ENCODE measurements around the gene VPS13D.

DNA sequence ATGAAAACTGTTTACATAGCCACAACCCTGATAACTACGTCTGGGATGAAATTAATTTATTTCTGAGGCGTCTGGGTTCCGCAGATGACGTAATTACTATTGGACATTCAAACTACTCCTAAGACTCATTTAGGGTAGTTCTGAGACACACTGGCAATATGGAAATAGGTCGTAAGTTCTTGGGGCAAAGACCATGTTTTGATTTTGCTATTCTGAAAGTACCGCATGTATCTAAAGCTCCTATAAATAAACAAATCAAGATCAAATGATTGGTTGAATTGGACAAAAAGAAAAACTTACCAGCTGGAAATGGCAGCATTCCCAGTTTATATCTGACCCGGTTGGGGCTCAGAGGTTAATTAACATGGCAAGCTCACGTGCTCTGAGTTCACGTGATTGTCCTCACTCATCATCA, 313.9 kb downstream of the VPS13D start:
- TF ChIP-seq EZH2 (IDR thresholded peaks at IDR 0.05) (no peak), POLR2A (IDR thresholded peaks at IDR 0.05; ENCODE audit: borderline replicate concordance, extremely low read depth, insufficient read depth, insufficient read length) (no peak), SIN3A (IDR thresholded peaks at IDR 0.05; ENCODE audit: low read depth) (no peak), CEBPB (IDR thresholded peaks at IDR 0.05; ENCODE audit: low read depth) (no peak)
- TF ChIP-seq, protein P1, sequence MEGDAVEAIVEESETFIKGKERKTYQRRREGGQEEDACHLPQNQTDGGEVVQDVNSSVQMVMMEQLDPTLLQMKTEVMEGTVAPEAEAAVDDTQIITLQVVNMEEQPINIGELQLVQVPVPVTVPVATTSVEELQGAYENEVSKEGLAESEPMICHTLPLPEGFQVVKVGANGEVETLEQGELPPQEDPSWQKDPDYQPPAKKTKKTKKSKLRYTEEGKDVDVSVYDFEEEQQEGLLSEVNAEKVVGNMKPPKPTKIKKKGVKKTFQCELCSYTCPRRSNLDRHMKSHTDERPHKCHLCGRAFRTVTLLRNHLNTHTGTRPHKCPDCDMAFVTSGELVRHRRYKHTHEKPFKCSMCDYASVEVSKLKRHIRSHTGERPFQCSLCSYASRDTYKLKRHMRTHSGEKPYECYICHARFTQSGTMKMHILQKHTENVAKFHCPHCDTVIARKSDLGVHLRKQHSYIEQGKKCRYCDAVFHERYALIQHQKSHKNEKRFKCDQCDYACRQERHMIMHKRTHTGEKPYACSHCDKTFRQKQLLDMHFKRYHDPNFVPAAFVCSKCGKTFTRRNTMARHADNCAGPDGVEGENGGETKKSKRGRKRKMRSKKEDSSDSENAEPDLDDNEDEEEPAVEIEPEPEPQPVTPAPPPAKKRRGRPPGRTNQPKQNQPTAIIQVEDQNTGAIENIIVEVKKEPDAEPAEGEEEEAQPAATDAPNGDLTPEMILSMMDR (IDR thresholded peaks at IDR 0.05 in 2 of 3, conservative IDR thresholded peaks at IDR 0.05 in 1 of 3; ENCODE audit: borderline replicate concordance in 1 of 3, insufficient read depth in 1 of 3, low read depth in 2 of 3, low read length in 2 of 3): no peak
- TF ChIP-seq, protein P2, sequence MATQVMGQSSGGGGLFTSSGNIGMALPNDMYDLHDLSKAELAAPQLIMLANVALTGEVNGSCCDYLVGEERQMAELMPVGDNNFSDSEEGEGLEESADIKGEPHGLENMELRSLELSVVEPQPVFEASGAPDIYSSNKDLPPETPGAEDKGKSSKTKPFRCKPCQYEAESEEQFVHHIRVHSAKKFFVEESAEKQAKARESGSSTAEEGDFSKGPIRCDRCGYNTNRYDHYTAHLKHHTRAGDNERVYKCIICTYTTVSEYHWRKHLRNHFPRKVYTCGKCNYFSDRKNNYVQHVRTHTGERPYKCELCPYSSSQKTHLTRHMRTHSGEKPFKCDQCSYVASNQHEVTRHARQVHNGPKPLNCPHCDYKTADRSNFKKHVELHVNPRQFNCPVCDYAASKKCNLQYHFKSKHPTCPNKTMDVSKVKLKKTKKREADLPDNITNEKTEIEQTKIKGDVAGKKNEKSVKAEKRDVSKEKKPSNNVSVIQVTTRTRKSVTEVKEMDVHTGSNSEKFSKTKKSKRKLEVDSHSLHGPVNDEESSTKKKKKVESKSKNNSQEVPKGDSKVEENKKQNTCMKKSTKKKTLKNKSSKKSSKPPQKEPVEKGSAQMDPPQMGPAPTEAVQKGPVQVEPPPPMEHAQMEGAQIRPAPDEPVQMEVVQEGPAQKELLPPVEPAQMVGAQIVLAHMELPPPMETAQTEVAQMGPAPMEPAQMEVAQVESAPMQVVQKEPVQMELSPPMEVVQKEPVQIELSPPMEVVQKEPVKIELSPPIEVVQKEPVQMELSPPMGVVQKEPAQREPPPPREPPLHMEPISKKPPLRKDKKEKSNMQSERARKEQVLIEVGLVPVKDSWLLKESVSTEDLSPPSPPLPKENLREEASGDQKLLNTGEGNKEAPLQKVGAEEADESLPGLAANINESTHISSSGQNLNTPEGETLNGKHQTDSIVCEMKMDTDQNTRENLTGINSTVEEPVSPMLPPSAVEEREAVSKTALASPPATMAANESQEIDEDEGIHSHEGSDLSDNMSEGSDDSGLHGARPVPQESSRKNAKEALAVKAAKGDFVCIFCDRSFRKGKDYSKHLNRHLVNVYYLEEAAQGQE (IDR thresholded peaks at IDR 0.05; ENCODE audit: low read depth): no peak

All from HCT116 (cell line).